Central memory CD4-positive, alpha-beta T cell (primary cell): ENCODE results near the gene TMEM120B.
"Not testable (repeated sequence)": the region's sequence is repeated elsewhere in the genome, so short reads cannot be mapped to it uniquely, and the experiment has no call there.

Source experiments
- DNase-seq: peaks from one replicate; pipeline ENCODE4 v3.0.0; 2022

The TMEM120B gene

GRCh38 chr12:121776190-121777098 is 63.9 kb downstream of the TMEM120B start:
- peak; percentile 79 for DNase-seq

- no peak for DNase-seq
Observed at GRCh38 chr12:121778567-121779421, 66.2 kb downstream of the TMEM120B start.

DNA sequence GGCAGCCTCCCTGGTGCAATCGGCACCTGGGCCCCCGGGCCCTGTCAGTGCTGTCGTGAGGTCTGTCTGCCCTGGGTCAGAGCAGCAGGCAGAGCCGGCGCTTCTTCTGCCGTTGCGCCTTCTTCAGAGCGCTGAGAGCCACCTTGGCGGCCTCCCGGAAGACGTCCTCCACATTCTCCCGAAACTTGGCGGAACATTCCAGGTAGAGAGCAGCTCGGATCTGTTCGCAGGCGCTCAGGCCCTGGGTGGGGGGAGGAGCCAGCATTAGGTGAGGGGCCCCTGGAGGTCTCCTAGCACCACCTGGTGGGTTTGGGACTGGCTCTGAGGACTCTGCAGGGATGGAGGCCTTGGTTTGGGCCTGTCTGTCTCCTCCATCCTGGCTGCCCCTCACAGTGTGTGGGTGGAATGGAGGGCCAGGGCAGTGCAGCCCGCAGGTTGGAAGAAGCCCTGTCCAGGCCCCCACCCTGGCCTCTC is 66.9 kb downstream of the TMEM120B start:
- DNase-seq, result no peak

- no peak for DNase-seq
Observed at GRCh38 chr12:121780429-121780828, 67.9 kb downstream of the TMEM120B start.

DNA sequence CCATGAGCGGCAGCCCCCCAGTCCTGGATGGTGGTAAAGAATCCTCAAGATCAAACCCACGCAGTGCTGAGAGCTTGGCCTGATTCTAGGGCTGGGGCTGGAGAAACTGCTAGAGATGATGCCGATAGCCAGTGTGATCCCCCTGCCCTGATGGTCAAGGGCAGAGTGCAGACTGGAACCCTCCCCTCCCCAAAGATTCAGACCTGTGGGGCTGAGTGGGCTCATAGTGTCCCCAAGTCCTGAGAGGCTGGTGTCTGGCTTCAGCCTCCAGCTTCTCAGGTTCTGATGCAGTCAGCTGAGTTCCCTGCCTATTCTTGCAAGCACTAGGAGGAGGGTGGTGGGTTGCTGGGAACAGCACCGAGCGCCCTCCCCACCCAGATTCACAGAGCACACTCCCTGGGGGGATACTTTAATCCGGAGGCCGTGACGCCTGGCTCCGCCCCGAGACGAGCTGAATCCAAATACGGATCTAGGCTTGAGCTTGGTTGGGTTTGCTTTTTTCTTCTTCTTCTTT is 69.0 kb downstream of the TMEM120B start:
- DNase-seq, result no peak

DNA sequence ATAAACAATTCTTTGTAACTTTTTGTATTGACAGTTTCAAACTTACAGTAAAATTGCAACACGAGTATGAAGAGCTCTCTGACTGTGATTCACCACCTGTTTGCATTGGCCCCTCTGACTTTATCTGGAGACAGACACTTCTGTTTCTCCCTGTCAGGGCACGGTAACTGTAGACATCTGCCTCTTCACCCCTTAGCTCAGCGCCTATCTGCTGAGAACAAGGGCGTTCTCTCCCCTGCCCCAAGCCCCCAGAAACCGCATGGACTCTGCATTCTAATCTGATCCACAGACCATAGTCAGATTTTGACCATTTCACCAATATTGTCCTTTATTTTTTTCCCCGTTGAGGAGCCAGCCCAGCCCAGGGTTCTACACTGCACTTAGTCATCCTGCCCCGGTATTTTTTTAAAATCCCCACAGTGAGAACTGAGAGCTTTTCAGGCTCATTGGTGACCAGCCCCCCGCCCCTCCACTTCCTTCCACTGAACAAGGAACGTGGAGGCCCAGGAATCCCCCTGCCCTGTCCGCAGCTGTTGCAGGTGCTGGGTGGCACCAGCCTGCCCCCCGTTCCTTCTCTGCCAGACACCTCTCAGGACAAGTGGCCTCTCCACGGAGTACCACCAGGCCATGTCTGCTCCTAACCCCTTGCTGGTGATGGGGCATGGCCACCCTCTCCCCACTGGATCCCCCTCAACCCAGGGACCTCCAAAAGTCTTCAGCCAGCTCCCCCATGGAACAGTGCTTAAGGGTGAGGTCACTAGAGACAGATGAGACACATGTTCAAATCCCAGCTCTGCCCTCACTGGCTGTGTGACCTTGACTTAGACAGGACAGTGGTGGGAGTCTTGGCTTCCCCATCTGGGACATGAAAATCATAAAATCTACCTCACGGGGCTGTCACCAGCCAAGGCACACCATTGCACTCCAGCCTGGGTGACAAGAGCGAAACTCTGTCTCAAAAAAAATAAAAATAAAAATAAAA is 69.7 kb downstream of the TMEM120B start:
- no peak for DNase-seq

DNA sequence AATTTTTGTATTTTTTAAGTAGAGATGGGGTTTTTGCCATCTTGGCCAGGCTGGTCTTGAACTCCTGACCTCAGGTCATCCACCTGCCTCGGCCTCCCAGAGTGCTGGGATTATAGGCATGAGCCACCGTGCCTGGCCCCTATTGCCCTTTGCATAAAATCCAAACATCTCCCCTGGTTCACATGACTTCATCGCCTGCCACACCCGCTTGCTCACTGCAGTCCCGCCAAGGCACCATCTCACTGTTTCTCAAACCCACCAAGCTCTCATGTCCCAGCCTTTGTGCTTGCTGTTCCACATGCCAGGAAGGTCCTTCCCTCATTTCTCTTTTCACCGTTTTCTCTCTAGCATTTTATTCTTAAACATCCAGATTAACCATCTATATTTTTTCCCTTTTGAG is 71.2 kb downstream of the TMEM120B start:
- no peak for DNase-seq

DNA sequence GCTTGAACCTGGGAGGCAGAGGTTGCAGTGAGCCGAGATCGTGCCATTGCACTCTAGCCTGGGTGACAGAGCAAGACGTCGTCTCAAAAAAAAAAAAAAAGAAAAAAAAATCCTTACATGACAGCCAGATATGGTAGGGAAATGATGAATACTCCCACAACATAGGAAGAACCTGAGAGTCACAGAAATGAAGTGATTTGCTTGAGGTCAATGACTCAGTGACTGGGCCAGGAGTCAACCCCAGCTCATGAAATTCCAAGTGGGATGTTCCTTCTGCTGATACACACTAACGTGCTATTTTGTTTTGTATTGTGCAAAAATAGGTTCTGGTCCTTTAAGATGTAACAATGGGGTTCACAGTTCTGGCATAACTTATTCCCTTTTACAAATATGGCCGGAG is 71.9 kb downstream of the TMEM120B start:
- DNase-seq, result no peak

DNA sequence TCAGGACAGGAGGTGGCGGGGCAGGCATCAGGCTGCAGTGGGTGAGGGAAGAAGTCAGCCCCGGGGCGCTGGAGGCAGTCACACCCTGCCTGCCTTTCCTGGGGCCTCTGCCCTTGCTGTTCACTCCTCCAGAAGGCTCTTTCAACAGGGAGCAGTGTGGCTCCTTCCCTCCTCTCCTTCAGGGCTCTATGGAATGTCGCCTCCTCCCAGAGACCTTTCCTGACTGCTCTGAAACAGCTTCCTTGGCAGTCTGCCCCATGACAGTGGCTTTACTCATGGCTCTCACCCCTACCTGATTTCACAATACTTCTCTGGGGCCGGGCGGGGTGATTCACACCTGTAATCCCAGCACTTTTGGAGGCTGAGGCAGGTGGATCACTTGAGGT is 73.9 kb downstream of the TMEM120B start:
- peak; percentile 57 for DNase-seq

DNA sequence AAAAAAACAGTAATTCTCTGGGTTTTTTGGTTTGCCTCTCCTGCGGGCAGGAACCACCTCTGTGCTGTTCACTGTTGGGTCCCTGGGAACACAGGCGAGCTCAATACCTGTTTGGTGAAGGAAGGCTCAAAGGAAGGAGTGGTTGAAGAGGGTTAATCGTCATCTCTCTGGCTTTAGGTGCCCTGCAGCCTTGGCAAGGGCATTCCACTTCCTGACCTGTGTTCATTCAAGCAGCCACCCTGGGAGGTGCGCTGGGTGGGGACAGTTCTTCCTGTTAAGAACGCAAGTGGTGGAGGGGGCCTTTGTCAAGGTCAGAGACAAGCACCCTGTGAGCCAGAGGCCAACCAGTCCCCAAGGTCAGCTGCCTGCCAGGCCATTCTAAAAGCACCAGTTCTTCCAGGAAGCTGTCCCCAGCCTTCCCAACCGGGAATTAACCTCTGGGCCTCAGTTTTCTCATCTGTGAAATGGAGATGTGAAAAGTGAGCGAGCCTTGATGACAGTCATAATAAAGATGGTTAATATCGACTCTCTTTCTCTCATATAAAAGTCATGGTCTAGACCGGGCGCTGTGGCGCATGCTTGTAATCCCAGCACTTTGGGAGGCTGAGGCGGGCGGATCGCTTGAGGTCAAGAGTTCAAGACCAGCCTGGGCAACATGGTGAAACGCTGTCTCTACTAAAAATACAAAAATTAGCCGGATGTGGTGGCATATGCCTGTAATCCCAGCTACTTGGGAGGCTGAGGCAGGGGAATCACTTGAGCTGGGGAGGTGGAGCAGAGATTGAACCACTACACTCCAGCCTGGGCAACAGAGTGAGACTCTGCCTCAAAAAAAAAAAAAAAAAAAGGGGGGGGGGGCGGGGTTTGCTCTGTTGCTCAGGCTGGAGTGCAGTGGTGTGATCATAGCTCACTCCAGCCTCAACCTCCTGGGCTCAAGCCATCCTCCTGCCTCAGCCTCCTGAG is 74.8 kb downstream of the TMEM120B start:
- DNase-seq, result peak; percentile 61

GRCh38 chr12:121788176-121788818 is 75.7 kb downstream of the TMEM120B start:
- no peak for DNase-seq

- DNase-seq, result peak; percentile 65
Observed at GRCh38 chr12:121789233-121789781, 76.8 kb downstream of the TMEM120B start.

GRCh38 chr12:121789800-121790728 is 77.5 kb downstream of the TMEM120B start:
- peak; percentile 96 for DNase-seq

- not testable (repeated sequence) for DNase-seq
Observed at GRCh38 chr12:121790785-121791184, 78.2 kb downstream of the TMEM120B start.

DNA sequence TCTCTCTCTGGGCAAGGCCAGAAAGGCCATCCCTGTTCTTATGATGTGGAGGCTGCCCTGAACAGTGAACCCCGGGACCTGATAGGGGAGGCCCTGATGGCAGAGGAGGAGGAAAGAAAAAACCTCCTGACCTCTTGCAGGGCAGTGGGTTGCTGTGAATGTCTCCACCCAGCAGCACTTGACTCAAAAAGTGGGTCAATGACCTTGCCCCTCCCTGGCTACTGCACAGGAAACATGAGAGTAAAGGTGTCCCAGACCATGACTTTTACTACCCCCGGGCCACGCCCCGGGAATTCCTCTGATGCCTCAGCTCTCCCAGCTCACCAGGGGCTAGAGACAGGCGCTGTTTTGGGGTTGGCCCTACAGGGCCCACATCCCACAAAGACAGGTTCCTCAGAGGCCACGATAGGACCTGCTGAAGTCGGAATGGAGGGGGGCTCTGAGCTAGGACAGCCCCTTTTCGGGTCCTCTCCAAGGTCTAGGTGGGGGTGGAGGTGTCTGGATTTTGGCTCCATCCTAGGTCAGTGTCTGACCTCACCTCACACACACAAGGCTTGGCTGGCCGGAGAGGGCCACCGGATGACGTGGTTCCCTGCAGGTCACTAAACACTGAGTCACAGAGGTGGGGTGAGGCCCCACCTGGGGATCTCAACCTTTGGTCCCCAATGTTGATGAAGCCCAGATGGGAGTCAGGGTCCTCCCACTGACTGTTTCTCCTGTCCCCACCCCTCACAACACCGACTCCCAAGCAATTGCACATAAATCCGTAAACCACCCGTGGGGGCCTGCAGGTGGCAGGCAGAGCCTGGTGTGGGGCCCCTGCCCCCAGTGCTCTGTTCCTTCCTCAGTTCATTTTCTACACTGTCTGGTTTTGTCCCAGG is 79.4 kb downstream of the TMEM120B start:
- peak; percentile 31 for DNase-seq

DNA sequence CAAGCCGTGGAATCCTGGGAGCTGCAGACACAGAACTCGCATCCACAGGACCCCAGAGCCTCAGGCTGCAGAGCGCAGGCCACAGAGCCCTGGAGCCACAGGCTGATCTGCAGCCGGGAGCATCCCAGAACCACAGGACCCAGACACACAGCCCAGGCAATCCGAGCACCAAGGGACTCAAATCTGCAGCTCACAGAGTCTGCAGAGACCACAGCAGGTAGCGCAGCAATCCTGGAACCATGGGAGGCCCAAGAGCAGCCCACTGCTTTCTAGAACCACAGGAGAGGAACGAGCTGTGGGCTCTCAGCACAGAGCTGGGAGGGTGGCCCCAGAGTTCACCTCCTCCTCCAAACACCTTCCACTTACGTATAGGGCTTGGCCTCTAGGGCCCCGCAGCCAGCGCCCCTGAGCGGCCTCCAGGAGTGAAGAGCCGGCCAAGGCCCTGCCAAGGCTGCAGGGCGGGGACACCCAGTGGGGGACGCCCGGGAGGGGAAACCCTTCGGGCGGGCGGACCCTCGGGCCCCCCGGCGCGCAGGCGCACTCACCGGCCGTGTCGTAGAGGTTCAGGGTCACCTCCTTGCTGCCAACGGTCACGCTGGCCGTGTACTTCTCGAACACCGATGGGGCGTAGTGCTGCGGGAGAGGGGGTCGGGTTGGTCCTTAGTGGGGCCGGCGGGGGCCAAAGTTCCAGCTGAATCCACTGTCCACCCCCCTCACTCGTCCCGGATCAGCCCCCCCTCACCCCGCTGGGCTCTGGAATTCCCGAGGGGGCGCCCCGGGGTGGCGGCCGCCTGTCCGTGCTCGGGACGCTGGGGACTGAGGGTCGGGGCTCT is 80.3 kb downstream of the TMEM120B start:
- peak; percentile 60 for DNase-seq

DNA sequence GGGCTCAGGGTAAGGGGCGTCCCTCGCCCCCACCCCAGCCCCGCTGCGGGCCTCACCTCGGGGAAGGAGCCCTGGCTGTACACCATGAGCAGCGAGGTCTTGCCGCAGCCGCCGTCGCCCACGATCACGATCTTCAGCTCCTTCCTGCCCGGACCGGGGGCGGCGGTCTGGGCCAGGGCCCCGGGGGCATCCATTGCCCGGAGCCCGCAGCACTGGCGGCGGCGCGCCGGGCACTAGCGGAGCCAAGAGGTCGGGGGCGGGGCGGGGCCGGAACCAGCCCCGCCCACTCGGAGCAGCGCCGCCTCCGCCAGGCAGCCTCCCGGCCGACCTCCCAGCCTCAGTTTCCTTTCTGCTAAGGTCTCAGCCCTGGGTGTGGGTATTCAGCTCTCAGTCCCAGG is 80.9 kb downstream of the TMEM120B start, which contains the start of gene RHOF:
RHOF (minus strand) TSS at position 249 of the 398 bp plus-strand sequence; CDS start at position 194, 55 bp downstream.
- DNase-seq, result no peak
